ENCODE data around the gene AGPAT1. TPM values are rescaled to one million over a fixed set of nuclear protein-coding genes. Genes with fewer than 3 reads are reported as not detected.
"Not testable (repeated sequence)": the region's sequence is repeated elsewhere in the genome, so short reads cannot be mapped to it uniquely, and the experiment has no call there.

The AGPAT1 gene
- total RNA-seq, 5 donors from 2014 or later (not counting 1 experiment from before 2014, with no cell fraction given), result 23.5 to 34.6 (median 31.0) TPM

DNA sequence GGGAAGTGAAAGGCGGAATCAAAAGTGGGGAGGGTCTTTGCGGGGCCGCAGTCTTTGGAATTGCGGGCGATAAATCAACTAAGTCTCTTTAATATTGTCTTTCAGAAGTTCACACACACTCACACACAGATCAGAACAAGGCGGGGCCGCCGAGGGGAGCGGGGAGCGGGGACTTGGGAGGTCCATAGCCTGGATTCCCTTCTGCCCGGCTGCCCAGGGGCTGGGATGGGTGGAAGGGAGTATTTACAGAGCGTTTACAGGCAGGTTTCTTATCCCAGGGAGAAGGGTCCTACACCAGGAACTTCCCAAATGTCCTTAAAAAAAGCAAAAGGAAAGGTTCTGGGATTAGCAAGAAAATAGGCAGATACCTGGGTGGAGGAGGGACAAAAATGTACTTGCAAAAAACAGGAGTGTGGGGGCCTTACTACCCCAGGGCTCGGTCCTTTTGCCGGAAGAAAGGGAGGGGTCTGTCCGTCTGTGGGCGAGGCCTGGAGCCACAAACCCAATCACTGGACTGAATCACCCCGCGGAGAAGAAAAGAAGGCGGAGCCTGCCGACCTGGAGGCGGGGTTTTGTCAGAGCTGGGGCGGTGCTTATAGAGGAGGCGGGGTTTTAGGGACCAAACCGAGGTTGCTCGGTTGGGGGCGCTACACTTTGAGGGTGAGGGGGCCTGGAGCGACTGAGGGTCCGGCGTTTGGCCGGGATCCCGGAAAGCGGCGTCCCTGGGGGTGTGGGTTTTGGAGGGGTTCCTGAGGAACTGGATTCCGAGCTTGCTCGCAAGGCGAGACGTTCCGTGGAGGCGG is 27.4 kb downstream of the AGPAT1 start:
- H3K9me3 ChIP-seq, result no peaks in the 10 kb centered on the region
- peaks cover 45 to 52% (median 52%) of the 10 kb centered on the region in 3 donors for H3K4me1 Mint-ChIP-seq
- ATAC-seq (replicated peaks in 1 of 4) (peak; percentile 75 to 82 (median 76)), DNase-seq (peak; percentile 31 to 77 (median 64))
- peak overlapping the region; percentile 78 to 90 (median 80) for H3K4me3 Mint-ChIP-seq
- CTCF ChIA-PET, result interaction anchor here in 1 of 2 donors (0.7 kb wide), 1 partner anchor 1821 kb away, joined by 3 read pairs; no protein-coding TSS in a partner anchor
- no peaks in the 10 kb centered on the region for H3K9me3 Mint-ChIP-seq
- peaks cover 6 to 42% of the 10 kb centered on the region in 2 donors for H3K27me3 Mint-ChIP-seq
- H3K36me3 ChIP-seq (ENCODE audit: control insufficient read depth in 2 of 2, extremely low read depth in 1 of 2, insufficient read depth in 1 of 2, low read length in 1 of 2), result no peaks in the 10 kb centered on the region
- POLR2A ChIA-PET, result no interaction called here
- peaks cover 5 to 45% of the 10 kb centered on the region in 2 experiments for H3K27me3 ChIP-seq (replicated peaks in 1 of 2; ENCODE audit: control insufficient read depth in 2 of 2, extremely low read depth in 1 of 2, insufficient read depth in 2 of 2, low read length in 1 of 2)
- H3K27ac ChIP-seq (ENCODE audit: low read length), result no peak overlapping the region
- peak overlapping the region; percentile 58 for H3K27ac Mint-ChIP-seq
- H3K36me3 Mint-ChIP-seq, result no peaks in the 10 kb centered on the region
- peaks cover 0 to 53% of the 10 kb centered on the region in 2 experiments for H3K4me1 ChIP-seq (ENCODE audit: control insufficient read depth in 1 of 2, extremely low read depth in 1 of 2, insufficient read depth in 2 of 2, low read length in 2 of 2)
- H3K4me3 ChIP-seq (ENCODE audit: control insufficient read depth in 1 of 2, extremely low read depth in 1 of 2, low read length in 1 of 2), result peak overlapping the region; percentile 35 to 60
- 17% methylated on average over 26 of the region's 39 CpGs for WGBS (ENCODE audit: insufficient coverage)

DNA sequence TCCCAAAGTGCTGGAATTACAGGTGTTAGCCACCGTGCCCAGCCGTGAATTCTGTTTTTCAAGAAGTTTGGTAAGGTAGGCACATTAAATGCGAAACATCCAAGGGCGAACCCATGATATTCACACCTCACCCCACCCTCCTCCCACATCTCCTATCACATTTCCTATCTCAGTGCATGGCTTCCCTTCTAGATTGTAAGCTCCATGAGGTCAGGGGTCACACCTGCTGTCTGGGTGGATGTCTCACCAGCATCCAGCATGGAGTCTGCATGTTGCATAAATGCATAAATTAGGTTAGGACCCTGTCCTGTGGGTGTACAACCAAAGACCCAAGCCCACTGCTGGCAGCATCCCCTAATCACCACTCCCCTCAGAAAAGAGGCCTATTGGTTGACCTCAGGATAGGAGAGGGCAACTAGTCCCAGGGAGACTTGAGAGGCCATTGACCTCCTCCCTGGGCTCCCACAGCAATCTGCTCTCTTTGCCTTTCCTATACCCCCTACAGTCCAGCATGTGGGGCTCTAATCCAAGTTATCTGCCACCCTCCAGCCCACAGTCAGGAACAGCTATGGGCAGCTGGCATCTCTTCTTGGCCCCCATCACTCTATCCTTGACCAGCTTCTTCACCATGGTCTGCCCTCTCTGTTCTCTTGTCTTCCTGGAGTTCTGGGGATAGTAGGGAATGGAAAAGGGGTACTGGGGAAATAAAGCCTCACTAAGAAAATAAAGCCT is 28.3 kb downstream of the AGPAT1 start:
- Mint-ChIP-seq H3K36me3 (no peaks in the 10 kb centered on the region), H3K9me3 (no peaks in the 10 kb centered on the region), H3K27me3 (peaks cover 6 to 35% of the 10 kb centered on the region in 2 donors), H3K4me3 (peak overlapping the region in 1 of 3 donors; percentile 90), H3K27ac (no peak overlapping the region), H3K4me1 (peaks cover 36 to 43% (median 43%) of the 10 kb centered on the region in 3 donors)
- no peak overlapping the region for H3K4me3 ChIP-seq (ENCODE audit: control insufficient read depth in 1 of 2, extremely low read depth in 1 of 2, low read length in 1 of 2)
- H3K27ac ChIP-seq (ENCODE audit: low read length), result no peak overlapping the region
- H3K4me1 ChIP-seq (ENCODE audit: control insufficient read depth in 1 of 2, extremely low read depth in 1 of 2, insufficient read depth in 2 of 2, low read length in 2 of 2), result peaks cover 0 to 43% of the 10 kb centered on the region in 2 experiments
- peaks cover 5 to 41% of the 10 kb centered on the region in 2 experiments for H3K27me3 ChIP-seq (replicated peaks in 1 of 2; ENCODE audit: control insufficient read depth in 2 of 2, extremely low read depth in 1 of 2, insufficient read depth in 2 of 2, low read length in 1 of 2)
- DNase-seq (peak in 1 of 35 experiments; percentile 32), ATAC-seq (replicated peaks in 1 of 4) (no peak)
- H3K9me3 ChIP-seq, result no peaks in the 10 kb centered on the region
- no CpG with 5 or more reads among the region's 4 CpGs for WGBS (ENCODE audit: insufficient coverage)
- H3K36me3 ChIP-seq (ENCODE audit: control insufficient read depth in 2 of 2, extremely low read depth in 1 of 2, insufficient read depth in 1 of 2, low read length in 1 of 2), result no peaks in the 10 kb centered on the region
- ChIA-PET CTCF (interaction anchor here in 1 of 2 donors (0.7 kb wide), 1 partner anchor 1822 kb away, joined by 3 read pairs; no protein-coding TSS in a partner anchor), POLR2A (interaction anchor here in 1 of 2 donors (0.7 kb wide), 1 partner anchor 19 kb away, joined by 7 read pairs; no protein-coding TSS in a partner anchor)

DNA sequence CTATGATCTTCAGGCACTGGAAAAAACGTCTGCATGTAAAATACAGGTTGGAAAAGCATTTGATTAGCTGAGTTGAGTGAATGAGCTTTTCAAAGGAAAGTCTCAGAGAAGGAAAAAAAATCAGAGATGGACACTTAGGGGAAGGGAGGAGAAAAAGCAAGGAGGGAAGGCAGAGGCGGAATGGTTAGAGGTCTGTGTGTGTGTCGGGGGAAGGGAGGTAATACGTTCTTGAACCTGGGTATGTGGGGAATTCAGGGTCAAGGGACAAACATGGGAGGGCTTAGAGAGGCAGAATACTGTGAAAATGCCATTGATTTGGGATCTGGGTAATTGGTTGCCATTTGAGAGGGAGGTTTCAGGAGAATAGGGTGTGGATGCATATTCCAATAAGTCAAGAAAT is 29.2 kb downstream of the AGPAT1 start:
- Mint-ChIP-seq H3K9me3 (no peaks in the 10 kb centered on the region), H3K27me3 (peaks cover 6 to 40% of the 10 kb centered on the region in 2 donors), H3K4me1 (peaks cover 29 to 36% (median 35%) of the 10 kb centered on the region in 3 donors), H3K27ac (no peak overlapping the region), H3K36me3 (no peaks in the 10 kb centered on the region), H3K4me3 (no peak overlapping the region)
- DNase-seq (no peak), ATAC-seq (replicated peaks in 1 of 4) (no peak)
- WGBS (ENCODE audit: insufficient coverage), result 68% methylated on average over 4 of the region's 4 CpGs
- ChIA-PET CTCF (no interaction called here), POLR2A (no interaction called here)
- Histone ChIP-seq H3K27ac (ENCODE audit: low read length) (no peak overlapping the region), H3K4me1 (ENCODE audit: control insufficient read depth in 1 of 2, extremely low read depth in 1 of 2, insufficient read depth in 2 of 2, low read length in 2 of 2) (peaks cover 0 to 35% of the 10 kb centered on the region in 2 experiments), H3K4me3 (ENCODE audit: control insufficient read depth in 1 of 2, extremely low read depth in 1 of 2, low read length in 1 of 2) (no peak overlapping the region), H3K36me3 (ENCODE audit: control insufficient read depth in 2 of 2, extremely low read depth in 1 of 2, insufficient read depth in 1 of 2, low read length in 1 of 2) (no peaks in the 10 kb centered on the region), H3K9me3 (no peaks in the 10 kb centered on the region), H3K27me3 (replicated peaks in 1 of 2; ENCODE audit: control insufficient read depth in 2 of 2, extremely low read depth in 1 of 2, insufficient read depth in 2 of 2, low read length in 1 of 2) (peaks cover 5 to 38% of the 10 kb centered on the region in 2 experiments)

DNA sequence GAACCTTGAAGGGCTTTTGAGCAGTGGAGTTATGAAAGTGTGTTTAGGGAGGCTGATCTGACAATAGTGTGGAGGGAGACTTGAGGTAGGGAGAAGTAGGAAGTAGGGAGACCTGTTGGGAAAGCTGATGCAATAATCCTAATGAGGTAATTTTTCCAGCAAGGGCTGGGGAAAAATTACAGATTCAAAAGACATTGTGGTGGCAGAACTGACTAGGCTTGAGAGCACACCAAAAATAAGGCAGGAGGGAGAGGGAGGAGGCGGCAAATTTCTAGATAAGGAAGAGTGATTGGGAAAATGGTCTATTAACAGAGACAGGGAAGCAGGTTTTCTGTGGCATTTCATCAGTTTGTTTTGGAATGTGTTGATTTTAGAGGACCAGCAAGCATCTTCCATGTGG is 29.6 kb downstream of the AGPAT1 start:
- Mint-ChIP-seq H3K36me3 (no peaks in the 10 kb centered on the region), H3K27me3 (peaks cover 6 to 42% of the 10 kb centered on the region in 2 donors), H3K9me3 (no peaks in the 10 kb centered on the region), H3K4me1 (peaks cover 28 to 34% (median 31%) of the 10 kb centered on the region in 3 donors), H3K4me3 (no peak overlapping the region), H3K27ac (no peak overlapping the region)
- WGBS (ENCODE audit: insufficient coverage), result 100% methylated on average over 1 of the region's 1 CpG
- DNase-seq, result no peak
- Histone ChIP-seq H3K27ac (ENCODE audit: low read length) (no peak overlapping the region), H3K36me3 (ENCODE audit: control insufficient read depth in 2 of 2, extremely low read depth in 1 of 2, insufficient read depth in 1 of 2, low read length in 1 of 2) (no peaks in the 10 kb centered on the region), H3K4me1 (ENCODE audit: control insufficient read depth in 1 of 2, extremely low read depth in 1 of 2, insufficient read depth in 2 of 2, low read length in 2 of 2) (peaks cover 0 to 31% of the 10 kb centered on the region in 2 experiments), H3K27me3 (replicated peaks in 1 of 2; ENCODE audit: control insufficient read depth in 2 of 2, extremely low read depth in 1 of 2, insufficient read depth in 2 of 2, low read length in 1 of 2) (peaks cover 5 to 36% of the 10 kb centered on the region in 2 experiments), H3K4me3 (ENCODE audit: control insufficient read depth in 1 of 2, extremely low read depth in 1 of 2, low read length in 1 of 2) (no peak overlapping the region), H3K9me3 (no peaks in the 10 kb centered on the region)
- CTCF ChIA-PET, result no interaction called here
- POLR2A ChIA-PET, result no interaction called here
- no peak for ATAC-seq (replicated peaks in 1 of 4)

DNA sequence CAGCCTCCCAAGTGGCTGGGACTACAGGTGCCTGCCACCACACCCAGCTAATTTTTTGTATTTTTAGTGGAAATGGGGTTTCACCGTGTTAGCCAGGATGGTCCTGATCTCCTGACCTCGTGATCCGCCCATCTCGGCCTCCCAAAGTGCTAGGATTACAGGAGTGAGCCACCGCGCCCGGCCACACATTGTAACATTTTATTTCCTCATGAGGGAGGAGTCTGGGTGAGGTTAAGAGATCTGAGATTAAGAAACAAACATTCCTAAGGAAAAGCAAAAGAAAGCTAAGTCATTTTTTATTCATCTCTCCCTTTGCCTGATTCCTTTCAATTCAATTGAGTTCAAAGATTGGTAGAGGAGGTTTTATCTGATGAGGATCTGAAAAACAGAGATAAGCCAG is 31.6 kb downstream of the AGPAT1 start:
- DNase-seq; H3K4me3 ChIP-seq (ENCODE audit: control insufficient read depth in 1 of 2, extremely low read depth in 1 of 2, low read length in 1 of 2); ATAC-seq (replicated peaks in 1 of 4); H3K36me3 ChIP-seq (ENCODE audit: control insufficient read depth in 2 of 2, extremely low read depth in 1 of 2, insufficient read depth in 1 of 2, low read length in 1 of 2); H3K9me3 Mint-ChIP-seq; H3K4me3 Mint-ChIP-seq; H3K27ac ChIP-seq (ENCODE audit: low read length); H3K9me3 ChIP-seq; H3K27ac Mint-ChIP-seq; H3K36me3 Mint-ChIP-seq: not testable (repeated sequence)
- H3K27me3 Mint-ChIP-seq, result peaks cover 3 to 28% of the 10 kb centered on the region in 2 donors
- Histone ChIP-seq H3K4me1 (ENCODE audit: control insufficient read depth in 1 of 2, extremely low read depth in 1 of 2, insufficient read depth in 2 of 2, low read length in 2 of 2) (peaks cover 0 to 18% of the 10 kb centered on the region in 2 experiments), H3K27me3 (replicated peaks in 1 of 2; ENCODE audit: control insufficient read depth in 2 of 2, extremely low read depth in 1 of 2, insufficient read depth in 2 of 2, low read length in 1 of 2) (peaks cover 5 to 21% of the 10 kb centered on the region in 2 experiments)
- peaks cover 14 to 22% (median 15%) of the 10 kb centered on the region in 3 donors for H3K4me1 Mint-ChIP-seq
- ChIA-PET POLR2A (interaction anchor here in 1 of 2 donors (0.6 kb wide), 1 partner anchor 1067 kb away, joined by 3 read pairs; no protein-coding TSS in a partner anchor), CTCF (interaction anchor here in 1 of 2 donors (0.6 to 1.1 kb wide), 2 partner anchors 12 to 47 kb away, joined by 3 read pairs; no protein-coding TSS in a partner anchor)
- WGBS (ENCODE audit: insufficient coverage), result no CpG with 5 or more reads among the region's 7 CpGs

DNA sequence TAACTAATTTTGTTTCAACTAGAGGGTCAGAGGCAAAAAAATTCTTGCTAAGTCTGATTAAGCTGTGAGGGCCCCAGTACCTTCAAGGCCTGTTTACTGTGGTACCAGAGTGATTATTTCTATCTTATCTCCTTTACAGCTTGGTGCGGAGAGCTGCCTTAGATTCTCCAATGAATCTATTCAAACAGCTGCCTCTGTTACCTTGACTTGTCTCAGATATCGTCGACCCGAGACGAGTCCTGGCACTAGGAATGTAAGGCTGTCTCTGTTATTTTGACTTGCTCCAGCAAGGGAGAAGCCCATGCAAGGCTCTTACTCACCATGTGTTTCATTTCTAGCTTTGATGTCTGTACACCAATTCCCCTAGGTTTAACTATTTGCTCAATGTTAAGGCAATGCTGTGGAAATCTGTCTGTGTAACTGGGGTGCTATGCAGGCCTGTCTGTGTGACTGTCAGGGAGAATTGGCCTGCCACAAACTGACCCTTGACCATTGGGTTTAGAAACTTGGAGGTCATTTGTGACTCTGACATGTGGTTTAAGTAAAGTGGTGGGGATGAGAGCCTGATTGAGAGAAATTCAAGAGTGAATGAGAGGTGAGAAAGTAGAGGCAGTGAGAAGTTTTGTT is 35.4 kb downstream of the AGPAT1 start:
- POLR2A ChIA-PET, result no interaction called here
- no peak overlapping the region for H3K4me3 ChIP-seq (ENCODE audit: control insufficient read depth in 1 of 2, extremely low read depth in 1 of 2, low read length in 1 of 2)
- H3K27ac ChIP-seq (ENCODE audit: low read length), result no peak overlapping the region
- H3K27ac Mint-ChIP-seq, result no peak overlapping the region
- ATAC-seq (replicated peaks in 1 of 4) (no peak), DNase-seq (no peak)
- H3K9me3 ChIP-seq, result no peaks in the 10 kb centered on the region
- H3K4me1 ChIP-seq (ENCODE audit: control insufficient read depth in 1 of 2, extremely low read depth in 1 of 2, insufficient read depth in 2 of 2, low read length in 2 of 2), result no peaks in the 10 kb centered on the region
- H3K27me3 Mint-ChIP-seq, result peaks cover 3 to 8% of the 10 kb centered on the region in 2 donors
- H3K27me3 ChIP-seq (replicated peaks in 1 of 2; ENCODE audit: control insufficient read depth in 2 of 2, extremely low read depth in 1 of 2, insufficient read depth in 2 of 2, low read length in 1 of 2), result peaks cover 2 to 4% of the 10 kb centered on the region in 2 experiments
- no peaks in the 10 kb centered on the region for H3K4me1 Mint-ChIP-seq
- H3K36me3 Mint-ChIP-seq, result no peaks in the 10 kb centered on the region
- WGBS (ENCODE audit: insufficient coverage), result 90% methylated on average over 5 of the region's 5 CpGs
- CTCF ChIA-PET, result no interaction called here
- no peak overlapping the region for H3K4me3 Mint-ChIP-seq
- H3K9me3 Mint-ChIP-seq, result no peaks in the 10 kb centered on the region
- no peaks in the 10 kb centered on the region for H3K36me3 ChIP-seq (ENCODE audit: control insufficient read depth in 2 of 2, extremely low read depth in 1 of 2, insufficient read depth in 1 of 2, low read length in 1 of 2)
